Measurements from ENCODE around the gene RPL13. TPM values are rescaled to one million over a fixed set of nuclear protein-coding genes. Genes with fewer than 3 reads are reported as not detected.

Gene RPL13
- total RNA-seq, 6 donors from 2014 or later = 1,332 to 3,837 (median 2,323) TPM

- TF ChIP-seq, protein P1, sequence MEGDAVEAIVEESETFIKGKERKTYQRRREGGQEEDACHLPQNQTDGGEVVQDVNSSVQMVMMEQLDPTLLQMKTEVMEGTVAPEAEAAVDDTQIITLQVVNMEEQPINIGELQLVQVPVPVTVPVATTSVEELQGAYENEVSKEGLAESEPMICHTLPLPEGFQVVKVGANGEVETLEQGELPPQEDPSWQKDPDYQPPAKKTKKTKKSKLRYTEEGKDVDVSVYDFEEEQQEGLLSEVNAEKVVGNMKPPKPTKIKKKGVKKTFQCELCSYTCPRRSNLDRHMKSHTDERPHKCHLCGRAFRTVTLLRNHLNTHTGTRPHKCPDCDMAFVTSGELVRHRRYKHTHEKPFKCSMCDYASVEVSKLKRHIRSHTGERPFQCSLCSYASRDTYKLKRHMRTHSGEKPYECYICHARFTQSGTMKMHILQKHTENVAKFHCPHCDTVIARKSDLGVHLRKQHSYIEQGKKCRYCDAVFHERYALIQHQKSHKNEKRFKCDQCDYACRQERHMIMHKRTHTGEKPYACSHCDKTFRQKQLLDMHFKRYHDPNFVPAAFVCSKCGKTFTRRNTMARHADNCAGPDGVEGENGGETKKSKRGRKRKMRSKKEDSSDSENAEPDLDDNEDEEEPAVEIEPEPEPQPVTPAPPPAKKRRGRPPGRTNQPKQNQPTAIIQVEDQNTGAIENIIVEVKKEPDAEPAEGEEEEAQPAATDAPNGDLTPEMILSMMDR (IDR thresholded peaks at IDR 0.05) = no peak
- TF ChIP-seq POLR2A (IDR thresholded peaks at IDR 0.05) (no peak), POLR2AphosphoS5 (IDR thresholded peaks at IDR 0.05) (no peak), EP300 (IDR thresholded peaks at IDR 0.05) (no peak)
- H3K4me3 ChIP-seq = no peak overlapping the region
- ATAC-seq (ENCODE audit: low FRiP score in 2 of 2) (peak; percentile 9 to 28), DNase-seq (peak in 1 of 2 donors; percentile 80)
- H3K4me1 ChIP-seq = no peaks in the 10 kb centered on the region
- no peak overlapping the region for H3K27ac ChIP-seq
- WGBS, 2 donors = 89 to 91% methylated on average over 11 to 22 of the region's 25 CpGs
- no peaks in the 10 kb centered on the region for H3K27me3 ChIP-seq
- H3K9me3 ChIP-seq = no peaks in the 10 kb centered on the region
- no peaks in the 10 kb centered on the region for H3K36me3 ChIP-seq
These were observed 35.7 kb downstream of the RPL13 start for GRCh38 chr16:89596061-89596689.

DNA sequence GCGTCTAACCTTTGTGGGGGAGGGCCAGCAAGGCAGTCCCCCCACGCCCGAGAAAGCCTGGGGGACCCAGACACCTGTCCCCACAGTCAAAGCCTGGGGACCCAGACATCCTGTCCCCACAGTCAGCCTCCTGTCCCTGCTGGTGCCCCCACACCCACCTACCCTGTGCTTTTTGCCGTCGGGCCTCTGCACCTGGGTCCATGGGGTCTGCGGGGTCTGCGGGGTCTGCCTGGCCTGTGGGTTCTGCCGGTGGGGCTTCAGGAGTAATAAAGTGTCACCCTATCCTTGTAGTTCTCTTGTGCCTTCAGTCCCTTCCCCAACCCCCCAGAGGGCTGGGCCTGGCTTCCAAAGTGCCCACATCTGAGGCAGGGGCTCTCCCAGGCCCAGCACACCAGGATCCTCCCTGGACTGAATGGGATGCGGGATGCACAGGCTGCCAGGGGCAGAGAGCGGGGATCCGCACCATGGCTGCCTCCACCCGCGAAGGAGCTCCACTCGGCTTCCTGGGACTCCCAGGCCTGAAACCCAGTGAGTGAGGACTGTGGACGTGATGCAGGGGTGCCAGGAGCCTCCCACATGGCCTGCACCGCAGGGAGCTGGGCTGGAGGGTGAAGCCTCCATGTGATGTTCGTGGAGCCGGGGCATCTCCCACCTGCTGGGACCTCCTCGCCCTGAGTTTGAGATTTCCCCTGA lies 36.6 kb downstream of the RPL13 start:
- Histone ChIP-seq H3K4me1 (peaks cover 0 to 4% (median under 1%) of the 10 kb centered on the region in 4 donors), H3K36me3 (no peaks in the 10 kb centered on the region), H3K27ac (no peak overlapping the region), H3K4me3 (no peak overlapping the region), H3K9me3 (no peaks in the 10 kb centered on the region), H3K27me3 (no peaks in the 10 kb centered on the region)
- ATAC-seq (ENCODE audit: low FRiP score in 2 of 2) (no peak), DNase-seq (peak in 1 of 2 donors; percentile 74)
- TF ChIP-seq EP300 (IDR thresholded peaks at IDR 0.05) = no peak
- WGBS, 2 donors = 88 to 93% methylated on average over 11 to 19 of the region's 19 CpGs

DNA sequence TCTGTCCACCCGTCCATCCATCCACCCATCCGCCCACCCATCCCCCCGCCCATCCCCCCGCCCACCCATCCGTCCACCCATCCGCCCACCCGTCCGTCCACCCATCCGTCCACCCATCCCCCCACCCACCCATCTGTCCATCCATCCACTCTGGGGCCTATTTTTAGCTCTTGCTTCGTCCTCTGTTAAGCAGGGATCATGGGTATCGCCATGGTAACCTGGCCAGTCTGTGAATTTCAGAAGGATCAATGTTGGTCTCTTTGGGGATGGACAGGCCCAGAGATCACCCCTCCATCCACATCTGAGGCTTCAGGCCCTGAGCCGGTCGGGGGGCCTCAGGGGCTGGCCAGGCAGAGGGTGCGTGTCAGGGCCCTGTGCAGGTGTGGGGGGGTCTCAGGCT lies 37.7 kb downstream of the RPL13 start:
- no peaks in the 10 kb centered on the region for H3K9me3 ChIP-seq
- no peaks in the 10 kb centered on the region for H3K36me3 ChIP-seq
- H3K4me1 ChIP-seq = peaks cover 0 to 14% (median 11%) of the 10 kb centered on the region in 4 donors
- whole genome bisulfite sequencing, 2 donors = 100% methylated on average over 3 of the region's 14 CpGs; no CpG with 5 or more reads in 1 of the 2 donors
- no peak overlapping the region for H3K4me3 ChIP-seq
- H3K27ac ChIP-seq = no peak overlapping the region
- DNase-seq = no peak
- TF ChIP-seq EP300 (IDR thresholded peaks at IDR 0.05) = no peak
- TF ChIP-seq POLR2AphosphoS5 (IDR thresholded peaks at IDR 0.05) = no peak
- TF ChIP-seq, protein P1 (IDR thresholded peaks at IDR 0.05) = no peak
- no peak for TF ChIP-seq POLR2A (IDR thresholded peaks at IDR 0.05)
- H3K27me3 ChIP-seq = no peaks in the 10 kb centered on the region
- no peak for ATAC-seq (ENCODE audit: low FRiP score in 2 of 2)

DNA sequence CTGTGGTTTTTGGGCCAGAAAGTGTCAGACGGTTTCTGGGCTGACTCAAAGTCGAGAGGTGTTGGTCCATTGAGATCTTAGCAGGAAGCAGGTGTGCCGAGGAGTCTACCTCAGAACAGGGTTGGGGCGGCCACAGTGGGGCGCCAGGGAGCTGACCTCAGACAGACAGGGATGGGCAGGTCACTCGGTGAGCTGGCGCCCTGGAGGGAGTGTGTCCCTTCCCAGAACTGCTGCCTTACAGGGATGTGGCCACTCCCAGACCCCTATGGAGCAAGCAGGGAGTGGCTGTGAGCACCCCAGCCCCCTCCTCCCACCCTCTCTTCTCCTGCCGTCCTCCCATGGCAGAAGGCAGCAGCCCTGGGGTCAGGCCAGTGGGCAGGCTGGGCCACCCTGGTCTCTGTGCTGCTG lies 39.0 kb downstream of the RPL13 start:
- peaks cover 0 to 14% (median 11%) of the 10 kb centered on the region in 4 donors for H3K4me1 ChIP-seq
- WGBS, 2 donors = 38 to 50% methylated on average over 3 to 8 of the region's 8 CpGs
- DNase-seq = no peak
- H3K4me3 ChIP-seq = no peak overlapping the region
- no peak for ATAC-seq (ENCODE audit: low FRiP score in 2 of 2)
- no peak overlapping the region for H3K27ac ChIP-seq
- no peaks in the 10 kb centered on the region for H3K9me3 ChIP-seq
- no peaks in the 10 kb centered on the region for H3K36me3 ChIP-seq
- H3K27me3 ChIP-seq = no peaks in the 10 kb centered on the region
- TF ChIP-seq, protein P1 (IDR thresholded peaks at IDR 0.05) = no peak
- TF ChIP-seq EP300 (IDR thresholded peaks at IDR 0.05) = no peak
- no peak for TF ChIP-seq POLR2AphosphoS5 (IDR thresholded peaks at IDR 0.05)
- TF ChIP-seq POLR2A (IDR thresholded peaks at IDR 0.05) = no peak

DNA sequence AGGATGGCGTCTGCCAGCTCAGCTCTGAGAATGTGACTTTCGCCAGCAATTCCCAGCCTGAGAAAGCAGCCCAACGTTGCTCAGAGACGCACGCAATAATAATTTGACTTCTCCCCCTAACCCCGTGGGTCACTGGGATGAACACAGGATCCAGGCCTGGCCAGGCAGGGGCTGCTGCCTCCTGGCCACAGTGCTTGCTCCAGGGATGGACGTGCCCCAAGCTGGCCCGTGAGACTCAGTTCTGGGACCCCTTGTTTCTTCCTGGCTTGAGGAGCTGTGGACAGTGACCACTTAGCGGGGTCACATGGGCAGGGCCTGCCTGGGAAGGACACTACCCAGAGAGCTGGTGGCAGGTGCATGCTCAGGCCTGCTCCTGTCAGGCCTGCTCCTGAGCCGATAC lies 39.4 kb downstream of the RPL13 start:
- Histone ChIP-seq H3K27me3 (no peaks in the 10 kb centered on the region), H3K9me3 (no peaks in the 10 kb centered on the region), H3K36me3 (no peaks in the 10 kb centered on the region), H3K4me3 (no peak overlapping the region), H3K4me1 (peaks cover 0 to 14% (median 11%) of the 10 kb centered on the region in 4 donors), H3K27ac (no peak overlapping the region)
- WGBS, 2 donors = 75 to 88% methylated on average over 6 to 10 of the region's 10 CpGs
- ATAC-seq (ENCODE audit: low FRiP score in 2 of 2) = no peak
- TF ChIP-seq, protein P1 (IDR thresholded peaks at IDR 0.05) = no peak
- no peak for TF ChIP-seq EP300 (IDR thresholded peaks at IDR 0.05)
- no peak for TF ChIP-seq POLR2AphosphoS5 (IDR thresholded peaks at IDR 0.05)
- TF ChIP-seq POLR2A (IDR thresholded peaks at IDR 0.05) = no peak
- no peak for DNase-seq

Measured in upper lobe of left lung (tissue), 6 donors.